Heart left ventricle (tissue), 16 donors: ENCODE measurements around the gene AHCTF1. TPM values are rescaled to one million over a fixed set of nuclear protein-coding genes. Genes with fewer than 3 reads are reported as not detected.
"Not testable (repeated sequence)": the region's sequence is repeated elsewhere in the genome, so short reads cannot be mapped to it uniquely, and the experiment has no call there.

ENCODE experiments used
- ATAC-seq, 4 donors: fragments of 200-7000 bp; cut with Tn5 transposase; one replicate each; pipeline ENCODE4 v1.9.1; 2020 to 2022; ENCODE audit warnings: moderate library complexity in 4 of 4, mild to moderate bottlenecking in 3 of 4, moderate number of reproducible peaks in 1 of 4
- DNase-seq, 5 donors: peaks; one replicate each; pipeline ENCODE4 v3.0.0-alpha.2; 2020
- H3K27ac ChIP-seq, 12 donors: fragments of 200-600 bp; sonication (generic) in 4 of 12; one replicate each; pipeline versions ENCODE4 v1.5.0 to v1.8.0; 2016 to 2022; ENCODE audit warnings: mild to moderate bottlenecking in 2 of 12
- H3K27me3 ChIP-seq, 9 donors: fragments of 200-600 bp; sonication (generic) in 2 of 9; one replicate each; pipeline versions ENCODE4 v1.5.1 to v1.8.0; 2016 to 2022; ENCODE audit warnings: mild to moderate bottlenecking in 3 of 9
- H3K36me3 ChIP-seq, 9 donors: fragments of 200-600 bp; sonication (generic) in 2 of 9; one replicate each; pipeline versions ENCODE4 v1.5.0 to v1.8.0; 2018 to 2022; ENCODE audit warnings: mild to moderate bottlenecking in 2 of 9
- H3K4me1 ChIP-seq, 12 donors: fragments of 200-600 bp; sonication (generic) in 4 of 12; one replicate each; pipeline versions ENCODE4 v1.5.0 to v1.8.0; 2016 to 2022; ENCODE audit warnings: mild to moderate bottlenecking in 3 of 12
- H3K4me3 ChIP-seq, 12 donors: fragments of 200-600 bp; sonication (generic) in 4 of 12; one replicate each; pipeline versions ENCODE4 v1.5.0 to v1.8.0; 2017 to 2022; ENCODE audit warnings: mild to moderate bottlenecking in 9 of 12, moderate library complexity in 4 of 12
- H3K9me3 ChIP-seq, 12 donors: fragments of 200-600 bp; sonication (generic) in 4 of 12; one replicate each; pipeline versions ENCODE4 v1.5.0 to v1.8.0; 2016 to 2022; ENCODE audit warnings: mild to moderate bottlenecking in 1 of 12
- POLR2A ChIP-seq, 2 donors: fragments of 450-650 bp; IDR thresholded peaks; one replicate each; pipeline ENCODE4 v1.6.1; 2017; ENCODE audit warnings: antibody characterized with exemption in 2 of 2, mild to moderate bottlenecking in 2 of 2, moderate library complexity in 2 of 2
- WGBS, 4 donors: extraction: QIAGEN DNeasy Blood & Tissue Kit in 2 of 4; methylation state at CpG; one replicate each; pipeline versions ENCODE4 v1.1.5 to v1.1.7; 2013 to 2018; 5-methylcytosine and 5-hydroxymethylcytosine counted together
- intact Hi-C, 10 donors: fragments of 100-400 bp; cut with DNase I; formaldehyde crosslinking; loops; one replicate each; pipeline versions ENCODE4 v1.11.1 to v1.14.2; 2022
- polyA plus RNA-seq, 2 donors: library from polyadenylated mRNA; stranded (reverse); fragments of 200-250 nt; gene quantifications; one replicate each; pipeline ENCODE4 v1.2.3, GENCODE V29; 2013
- total RNA-seq, 9 donors: library from RNA; depleted of rRNA in 2 of 9; stranded (reverse); fragments of >200 nt in 2 of 9; fragmentation: NEBNext Ultra II Directional in 3 of 9; extraction: Animal tissue kit (Norgen Biotek cat#: 25700) in 3 of 9; gene quantifications; one replicate each; pipeline versions ENCODE4 v1.1.0 to v1.2.4, GENCODE V29; 2016 to 2023
- TF ChIP-seq, protein P1 (sequence below), 12 donors: fragments of 200-600 bp; sonication (generic) in 4 of 12; IDR thresholded peaks; one replicate each; pipeline versions ENCODE4 v1.5.0 to v1.8.0; 2018 to 2022; ENCODE audit warnings: antibody characterized with exemption in 12 of 12, mild to moderate bottlenecking in 5 of 12
- donor health status: ischemic (EF 13 %, LVEDD 7.1; RV severe dilation, severe dysfunction).
- donor health status: healthy with polysubstance abuse.
- donor health status: DM: no; HTN: yes; CAD: no.
- donor health status: DM: no; HTN: no; CAD: no.
- donor health status: ischemic (EF 25% LVEDD 6.9; RV normal size, moderate dysfunction).
- donor health status: ischemic (EF 25% LVEDD 5.7; RV mildly dilated, moderate dysfunction).
- donor health status: healthy.
- donor health status: DM: yes; HTN: yes; CAD: no.
- donor health status: ischemic (EF 35%, LVEDD 5.7; RV mildly dilated, moderate dysfunction).
- donor health status: nonischemic (EF 11% LVEDD 7.7; RV severe dilation, severe dysfunction).
- donor health status: DM: yes; HTN: yes; CAD: no.
- donor health status: PGD.
- donor health status: ischemic (EF 29% LVEDD 5.4; RV normal size, mild dysfunction).
- donor health status: nonischemic (EF 23%, LVEDD 6.1; RV moderate dilation, normal function).

The AHCTF1 gene
- total and polyA plus RNA-seq, 11 donors = 6.3 to 39.7 (median 19.4) TPM

DNA sequence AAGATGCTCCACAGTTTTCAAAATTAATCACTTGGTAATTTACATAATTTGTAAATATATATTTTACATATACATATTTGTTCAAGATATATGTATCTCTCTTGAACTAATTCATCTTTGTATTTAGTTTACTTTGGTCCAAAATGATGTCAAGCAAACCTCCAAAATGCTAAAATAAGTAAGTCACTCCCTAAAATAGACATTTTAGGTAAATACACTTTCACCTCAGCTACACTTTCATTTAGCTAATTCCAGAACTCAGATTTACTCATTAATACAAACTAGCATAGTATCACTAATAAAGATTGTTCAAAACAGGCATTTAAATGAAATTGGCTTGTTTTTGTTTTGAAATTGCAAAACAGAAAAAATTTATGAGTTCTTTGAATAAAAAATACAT, 40.6 kb downstream of the AHCTF1 start:
- Histone ChIP-seq H3K9me3 (no peaks in the 10 kb centered on the region), H3K36me3 (peaks cover 3 to 100% (median 99%) of the 10 kb centered on the region in 9 donors), H3K27ac (no peak overlapping the region), H3K27me3 (no peaks in the 10 kb centered on the region), H3K4me1 (no peaks in the 10 kb centered on the region), H3K4me3 (no peak overlapping the region)
- intact Hi-C loops = no loop called here
- ATAC-seq = no peak
- TF ChIP-seq, protein P1, sequence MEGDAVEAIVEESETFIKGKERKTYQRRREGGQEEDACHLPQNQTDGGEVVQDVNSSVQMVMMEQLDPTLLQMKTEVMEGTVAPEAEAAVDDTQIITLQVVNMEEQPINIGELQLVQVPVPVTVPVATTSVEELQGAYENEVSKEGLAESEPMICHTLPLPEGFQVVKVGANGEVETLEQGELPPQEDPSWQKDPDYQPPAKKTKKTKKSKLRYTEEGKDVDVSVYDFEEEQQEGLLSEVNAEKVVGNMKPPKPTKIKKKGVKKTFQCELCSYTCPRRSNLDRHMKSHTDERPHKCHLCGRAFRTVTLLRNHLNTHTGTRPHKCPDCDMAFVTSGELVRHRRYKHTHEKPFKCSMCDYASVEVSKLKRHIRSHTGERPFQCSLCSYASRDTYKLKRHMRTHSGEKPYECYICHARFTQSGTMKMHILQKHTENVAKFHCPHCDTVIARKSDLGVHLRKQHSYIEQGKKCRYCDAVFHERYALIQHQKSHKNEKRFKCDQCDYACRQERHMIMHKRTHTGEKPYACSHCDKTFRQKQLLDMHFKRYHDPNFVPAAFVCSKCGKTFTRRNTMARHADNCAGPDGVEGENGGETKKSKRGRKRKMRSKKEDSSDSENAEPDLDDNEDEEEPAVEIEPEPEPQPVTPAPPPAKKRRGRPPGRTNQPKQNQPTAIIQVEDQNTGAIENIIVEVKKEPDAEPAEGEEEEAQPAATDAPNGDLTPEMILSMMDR (IDR thresholded peaks at IDR 0.05) = no peak
- no peak for TF ChIP-seq POLR2A (IDR thresholded peaks at IDR 0.05)
- no peak for DNase-seq

DNA sequence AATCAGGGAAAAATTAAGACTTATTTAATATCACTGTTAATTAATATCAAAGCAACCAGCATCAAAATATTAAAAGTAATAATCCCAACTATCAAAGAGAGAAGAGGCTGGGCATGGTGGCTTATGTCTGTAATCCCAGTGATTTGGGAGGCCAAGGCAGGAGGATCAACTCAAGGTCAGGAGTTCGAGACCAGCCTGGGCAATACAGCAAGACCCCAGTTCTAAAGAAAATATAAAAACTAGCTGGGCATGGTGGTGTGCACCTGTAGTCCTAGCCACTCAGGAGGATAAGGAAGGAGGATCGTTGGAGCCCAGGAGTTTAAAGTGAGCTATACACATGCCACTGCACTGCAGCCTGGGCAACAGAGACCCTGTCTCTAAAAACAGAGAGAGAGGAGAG, 43.2 kb downstream of the AHCTF1 start:
- TF ChIP-seq, protein P1 (IDR thresholded peaks at IDR 0.05) = no peak
- no peak for TF ChIP-seq POLR2A (IDR thresholded peaks at IDR 0.05)
- intact Hi-C loops = no loop called here
- Histone ChIP-seq H3K36me3 (peaks cover 3 to 100% (median 98%) of the 10 kb centered on the region in 9 donors), H3K27ac (no peak overlapping the region), H3K27me3 (no peaks in the 10 kb centered on the region), H3K4me1 (no peaks in the 10 kb centered on the region), H3K4me3 (no peak overlapping the region), H3K9me3 (no peaks in the 10 kb centered on the region)
- ATAC-seq (no peak), DNase-seq (no peak)
- 92 to 96% (median 94%) methylated on average over 2 of the region's 2 CpGs for WGBS, 4 donors

DNA sequence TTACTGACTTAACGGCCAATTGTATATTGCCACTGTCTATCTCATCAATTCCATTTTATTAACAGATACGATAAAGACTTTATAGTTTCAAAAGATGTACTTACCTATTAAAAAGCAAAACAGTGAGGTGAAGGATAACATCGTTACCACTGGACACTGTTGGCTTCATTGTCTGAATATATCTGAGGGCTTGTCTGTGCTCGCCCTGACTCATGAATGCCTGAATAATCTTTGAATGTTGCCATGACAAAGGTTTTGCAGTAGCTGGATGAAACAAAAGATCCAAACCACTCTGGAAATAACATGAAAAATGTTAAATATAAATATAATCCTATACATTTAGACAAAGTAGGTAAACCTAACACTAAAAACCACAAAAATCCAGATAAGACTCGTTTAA, 46.4 kb downstream of the AHCTF1 start:
- H3K27me3 ChIP-seq, H3K4me3 ChIP-seq, intact Hi-C loops, DNase-seq, ATAC-seq, H3K27ac ChIP-seq, H3K9me3 ChIP-seq, H3K4me1 ChIP-seq: not testable (repeated sequence)
- H3K36me3 ChIP-seq = peaks cover 3 to 85% (median 81%) of the 10 kb centered on the region in 9 donors
- 92 to 96% (median 92%) methylated on average over 4 to 5 of the region's 5 CpGs for WGBS, 4 donors

DNA sequence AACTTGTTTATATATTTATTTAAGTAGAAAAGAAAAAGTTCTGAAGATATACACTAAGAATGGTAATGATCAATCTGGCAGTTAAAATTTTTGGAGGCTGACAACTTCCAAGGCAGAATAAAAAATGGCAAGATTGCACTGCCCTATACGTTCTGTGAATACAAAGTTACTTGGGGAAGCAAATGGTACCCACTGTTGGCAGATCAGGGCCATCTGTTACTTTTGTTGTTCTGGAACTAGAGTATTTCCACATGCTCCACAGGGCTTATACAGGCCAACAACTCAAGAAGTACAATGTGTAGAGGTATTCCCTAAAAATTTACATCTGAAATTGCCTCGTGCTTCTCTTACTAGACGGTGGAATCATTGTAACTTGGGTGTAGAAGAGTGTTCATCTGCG, 53.2 kb downstream of the AHCTF1 start:
- Histone ChIP-seq H3K9me3 (no peaks in the 10 kb centered on the region), H3K4me1 (no peaks in the 10 kb centered on the region), H3K36me3 (peaks cover 0 to 81% (median 74%) of the 10 kb centered on the region in 9 donors), H3K27me3 (no peaks in the 10 kb centered on the region), H3K4me3 (no peak overlapping the region), H3K27ac (no peak overlapping the region)
- intact Hi-C loops = no loop called here
- ATAC-seq (no peak), DNase-seq (no peak)
- WGBS, 4 donors = 93 to 97% (median 95%) methylated on average over 4 of the region's 4 CpGs
- no peak for TF ChIP-seq POLR2A (IDR thresholded peaks at IDR 0.05)
- TF ChIP-seq, protein P1 (IDR thresholded peaks at IDR 0.05) = no peak

DNA sequence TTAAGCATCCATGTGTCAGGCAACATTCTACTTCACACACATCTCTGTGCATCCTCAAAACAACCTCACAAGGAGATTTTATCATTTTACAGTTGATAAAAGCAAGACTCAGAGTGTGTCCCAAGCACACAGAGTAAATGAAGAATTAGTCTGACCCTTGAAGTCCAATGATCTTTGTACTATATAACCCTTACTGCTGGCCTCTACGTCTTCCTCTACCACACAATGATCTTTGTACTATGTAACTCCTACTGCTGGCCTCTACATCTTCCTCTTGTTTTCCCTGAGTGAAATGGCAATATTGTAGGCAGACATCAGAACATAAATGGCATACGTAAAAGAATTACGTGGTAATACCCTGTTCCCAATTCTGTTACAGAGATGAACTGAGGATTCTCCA, 55.3 kb downstream of the AHCTF1 start:
- Histone ChIP-seq H3K4me3 (no peak overlapping the region), H3K27me3 (no peaks in the 10 kb centered on the region), H3K27ac (no peak overlapping the region), H3K36me3 (peaks cover 0 to 93% (median 78%) of the 10 kb centered on the region in 9 donors), H3K4me1 (peaks cover 0 to 1% (median 0%) of the 10 kb centered on the region in 12 donors), H3K9me3 (no peaks in the 10 kb centered on the region)
- DNase-seq = no peak
- intact Hi-C loops = no loop called here
- TF ChIP-seq, protein P1 (IDR thresholded peaks at IDR 0.05) = no peak
- TF ChIP-seq POLR2A (IDR thresholded peaks at IDR 0.05) = no peak
- no peak for ATAC-seq
- WGBS, 4 donors = 94 to 99% (median 97%) methylated on average over 3 of the region's 3 CpGs
